ENCODE results near the gene ASPG. TPM values are rescaled to one million over a fixed set of nuclear protein-coding genes. Genes with fewer than 3 reads are reported as not detected.

ASPG gene
- total and polyA plus RNA-seq, 2 of the 13 experiments (the other 11 are each of a cell fraction or from before 2014, with no cell fraction given): not detected

- Histone ChIP-seq H3K36me3 (replicated peaks in 1 of 2; ENCODE audit: control insufficient read depth in 1 of 2, insufficient read depth in 2 of 2, low read length in 2 of 2) (no peaks in the 10 kb centered on the region), H2AFZ (ENCODE audit: low read length) (no peak overlapping the region), H3K9ac (ENCODE audit: insufficient read depth, low read depth, low read length) (no peak overlapping the region), H3K4me3 (replicated peaks in 1 of 3; ENCODE audit: insufficient read depth in 1 of 3, low read depth in 2 of 3, low read length in 3 of 3) (no peak overlapping the region), H3K4me1 (ENCODE audit: insufficient read depth, low read length) (no peaks in the 10 kb centered on the region), H3K4me2 (ENCODE audit: low read depth, low read length) (no peak overlapping the region), H3K27me3 (ENCODE audit: control insufficient read depth in 1 of 2, insufficient read depth in 2 of 2, low read length in 2 of 2) (peaks cover 10 to 73% of the 10 kb centered on the region in 2 experiments; a peak in 4 of 5 replicates), H3K27ac (ENCODE audit: extremely low read length, insufficient read depth, low read length) (no peak overlapping the region), H3K79me2 (ENCODE audit: insufficient read depth, low read length) (no peaks in the 10 kb centered on the region), H4K20me1 (ENCODE audit: insufficient read depth, low read length) (0 out of 2 replicates have a peak, but pooled peaks cover 2% of the 10 kb centered on the region), H3K9me3 (ENCODE audit: low read length) (no peaks in the 10 kb centered on the region)
- in situ Hi-C loops (cut with HindIII; ENCODE audit: extremely low pct_ligation_motif_present, low pct_unique_long_range_greater_than_20kb) (loop anchor here (5.0 kb wide), 2 partner anchors 423 to 503 kb away; no protein-coding TSS in a partner anchor), intact Hi-C loops (cut with micrococcal nuclease; ENCODE audit: unreplicated experiment) (no loop called here)
- ChIA-PET CTCF (ENCODE audit: low intra/inter-chr PET ratio, low total read pairs) (no interaction called here), POLR2A (no interaction called here)
- TF ChIP-seq TBP (CRISPR knock-in tag; IDR thresholded peaks at IDR 0.05) (no peak), SETDB1 (CRISPR knock-in tag; IDR thresholded peaks at IDR 0.05; ENCODE audit: borderline replicate concordance) (no peak), HMGXB4 (CRISPR knock-in tag; IDR thresholded peaks at IDR 0.05; ENCODE audit: borderline replicate concordance in 1 of 2, low read depth in 1 of 2) (no peak), ZBTB1 (CRISPR knock-in tag; IDR thresholded peaks at IDR 0.05; ENCODE audit: borderline replicate concordance) (no peak), KIAA2018 (CRISPR knock-in tag; IDR thresholded peaks at IDR 0.05; ENCODE audit: borderline replicate concordance) (no peak), NR2F2 (IDR thresholded peaks at IDR 0.05; ENCODE audit: borderline replicate concordance, low read depth) (no peak), LCORL (IDR thresholded peaks at IDR 0.05) (no peak), LCORL (CRISPR knock-in tag; IDR thresholded peaks at IDR 0.05) (no peak)
- FAIRE-seq: no peak
- DNase-seq (ENCODE audit: low spot score): no peak
- no CpG with 5 or more reads among the region's 14 CpGs for WGBS (ENCODE audit: low lambda C conversion rate)
- no peak for ATAC-seq
- no TSS peak for BruUV-seq (replicated peaks)
Observed at GRCh38 chr14:104139460-104140212, 54.1 kb downstream of the ASPG start.

Data from HepG2 (cell line).